A549 (cell line): ENCODE results near the gene SLC25A48.

ENCODE experiments used
- CEBPB ChIP-seq, 2 experiments: fragments of >200 bp in 1 of 2; sonication (Bioruptor Twin) in 1 of 2; formaldehyde crosslinking in 1 of 2; IDR thresholded peaks; 2 replicates each; pipeline ENCODE4 v1.6.1; 2012 to 2016
- CHD2 ChIP-seq: fragments of 150-350 bp; IDR thresholded peaks from 2 replicates; pipeline ENCODE4 v1.6.1; 2014; ENCODE audit warnings: low read length; ENCODE audit not compliant: partially characterized antibody
- FOSL2 ChIP-seq, 2 experiments: fragments of 450-650 bp in 1 of 2; fragments of >200 bp in 1 of 2; sonication (Bioruptor Twin) in 1 of 2; formaldehyde crosslinking; IDR thresholded peaks; 2 replicates each; pipeline versions ENCODE4 v1.5.0 to v1.6.1; 2016 to 2020; ENCODE audit warnings: mild to moderate bottlenecking in 1 of 2, moderate library complexity in 1 of 2
- HOXB13 ChIP-seq: fragments of 250-450 bp; sonication (Bioruptor Pico); IDR thresholded peaks from 2 replicates; pipeline ENCODE4 v1.5.0; 2020; ENCODE audit warnings: low read depth, mild to moderate bottlenecking, moderate library complexity
- HOXB5 ChIP-seq: fragments of 250-450 bp; sonication (Bioruptor Pico); IDR thresholded peaks from 2 replicates; pipeline ENCODE4 v1.5.0; 2020; ENCODE audit warnings: mild to moderate bottlenecking, moderate library complexity
- JUN ChIP-seq, 2 experiments: fragments of >200 bp; sonication (Bioruptor Twin); formaldehyde crosslinking; IDR thresholded peaks; 2 replicates in 1 of 2; 3 replicates in 1 of 2; pipeline ENCODE4 v1.6.1; 2016 to 2017
- PHF8 ChIP-seq: fragments of 200-600 bp; sonication (generic); IDR thresholded peaks from 2 replicates; pipeline ENCODE4 v1.6.1; 2016; ENCODE audit warnings: low read depth, mild to moderate bottlenecking, antibody characterized with exemption, moderate library complexity, borderline replicate concordance
- POLR2A ChIP-seq: IDR thresholded peaks from 2 replicates; pipeline ENCODE4 v1.6.1; 2012; ENCODE audit warnings: mild to moderate bottlenecking, low read length
- POLR2AphosphoS2 ChIP-seq: conservative IDR thresholded peaks from 2 replicates; pipeline ENCODE4 v1.6.1; 2012; ENCODE audit warnings: low read length, improper control_type of control experiment, inconsistent platforms
- RAD21 ChIP-seq, 2 experiments: fragments of >200 bp in 1 of 2; sonication (Bioruptor Twin) in 1 of 2; formaldehyde crosslinking in 1 of 2; IDR thresholded peaks in 1 of 2; conservative IDR thresholded peaks in 1 of 2; 2 replicates in 1 of 2; 3 replicates in 1 of 2; pipeline ENCODE4 v1.6.1; 2012 to 2018; ENCODE audit warnings: inconsistent platforms in 1 of 2
- RCOR1 ChIP-seq: fragments of 150-350 bp; IDR thresholded peaks from 2 replicates; pipeline ENCODE4 v1.6.1; 2014; ENCODE audit warnings: antibody characterized with exemption, low read length, low read depth
- RNF2 ChIP-seq: fragments of 200-600 bp; sonication (generic); IDR thresholded peaks from 2 replicates; pipeline ENCODE4 v1.6.1; 2016; ENCODE audit warnings: low read depth, mild to moderate bottlenecking, antibody characterized with exemption, moderate library complexity, borderline replicate concordance
- TF ChIP-seq, protein P1 (sequence below): fragments of >200 bp; sonication (Bioruptor Twin); formaldehyde crosslinking; IDR thresholded peaks from 3 replicates; pipeline ENCODE4 v1.5.1; 2016
- TF ChIP-seq, protein P2 (sequence below): IDR thresholded peaks from 2 replicates; pipeline ENCODE4 v1.6.1; 2012; ENCODE audit warnings: low read depth, borderline replicate concordance

DNA sequence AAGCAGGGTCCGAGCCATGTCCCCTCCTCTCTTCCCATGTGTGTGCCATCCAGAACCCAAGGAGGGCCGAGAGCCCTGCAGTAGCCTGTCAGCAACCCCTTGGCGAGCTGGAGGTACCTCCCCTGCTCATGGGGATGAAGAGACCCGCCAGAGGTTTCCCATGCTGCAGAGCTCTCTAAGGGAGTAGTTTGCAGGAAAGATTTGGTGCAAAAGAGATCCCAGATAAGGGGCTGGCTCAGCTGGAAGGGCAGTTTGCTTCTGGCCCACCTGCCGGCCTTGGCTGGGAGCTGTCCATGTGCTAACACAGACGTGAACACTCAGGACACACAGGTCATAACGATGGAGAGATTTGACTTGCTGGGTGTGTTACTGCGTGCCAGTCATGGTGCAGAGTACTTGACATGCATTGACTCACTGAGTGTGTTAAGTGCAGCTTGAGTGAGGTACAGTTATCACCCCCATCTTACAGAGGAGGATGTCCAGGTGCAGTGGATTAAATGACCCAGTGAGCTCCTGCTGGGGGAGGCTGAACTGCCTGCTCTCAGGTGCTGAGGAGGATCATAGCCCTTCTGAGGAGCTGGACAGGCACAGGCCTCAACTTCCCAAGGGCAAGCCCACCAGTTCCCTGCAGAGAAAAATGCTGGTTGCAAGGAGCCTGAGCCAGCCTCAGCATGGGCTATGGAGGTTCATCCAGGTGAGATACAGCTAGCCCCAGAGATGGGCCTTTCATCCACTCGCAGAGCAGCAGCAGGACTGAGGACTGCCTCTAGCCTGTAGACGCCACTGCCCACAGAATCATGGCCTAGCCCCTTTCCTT is 6.3 kb upstream of the SLC25A48 start:
- TF ChIP-seq, protein P1, sequence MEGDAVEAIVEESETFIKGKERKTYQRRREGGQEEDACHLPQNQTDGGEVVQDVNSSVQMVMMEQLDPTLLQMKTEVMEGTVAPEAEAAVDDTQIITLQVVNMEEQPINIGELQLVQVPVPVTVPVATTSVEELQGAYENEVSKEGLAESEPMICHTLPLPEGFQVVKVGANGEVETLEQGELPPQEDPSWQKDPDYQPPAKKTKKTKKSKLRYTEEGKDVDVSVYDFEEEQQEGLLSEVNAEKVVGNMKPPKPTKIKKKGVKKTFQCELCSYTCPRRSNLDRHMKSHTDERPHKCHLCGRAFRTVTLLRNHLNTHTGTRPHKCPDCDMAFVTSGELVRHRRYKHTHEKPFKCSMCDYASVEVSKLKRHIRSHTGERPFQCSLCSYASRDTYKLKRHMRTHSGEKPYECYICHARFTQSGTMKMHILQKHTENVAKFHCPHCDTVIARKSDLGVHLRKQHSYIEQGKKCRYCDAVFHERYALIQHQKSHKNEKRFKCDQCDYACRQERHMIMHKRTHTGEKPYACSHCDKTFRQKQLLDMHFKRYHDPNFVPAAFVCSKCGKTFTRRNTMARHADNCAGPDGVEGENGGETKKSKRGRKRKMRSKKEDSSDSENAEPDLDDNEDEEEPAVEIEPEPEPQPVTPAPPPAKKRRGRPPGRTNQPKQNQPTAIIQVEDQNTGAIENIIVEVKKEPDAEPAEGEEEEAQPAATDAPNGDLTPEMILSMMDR = no peak
- TF ChIP-seq HOXB13 (CRISPR knock-in tag) (no peak), HOXB5 (CRISPR knock-in tag) (no peak), CEBPB (IDR thresholded peaks at IDR 0.05) (no peak), FOSL2 (IDR thresholded peaks at IDR 0.05) (no peak), FOSL2 (CRISPR knock-in tag; IDR thresholded peaks at IDR 0.05) (no peak), RNF2 (no peak), JUN (IDR thresholded peaks at IDR 0.05) (no peak), POLR2A (no peak), CHD2 (no peak), RCOR1 (no peak), RAD21 (conservative IDR thresholded peaks at IDR 0.05 in 1 of 2, IDR thresholded peaks at IDR 0.05 in 1 of 2) (no peak), POLR2AphosphoS2 (no peak), PHF8 (no peak)
- TF ChIP-seq, protein P2, sequence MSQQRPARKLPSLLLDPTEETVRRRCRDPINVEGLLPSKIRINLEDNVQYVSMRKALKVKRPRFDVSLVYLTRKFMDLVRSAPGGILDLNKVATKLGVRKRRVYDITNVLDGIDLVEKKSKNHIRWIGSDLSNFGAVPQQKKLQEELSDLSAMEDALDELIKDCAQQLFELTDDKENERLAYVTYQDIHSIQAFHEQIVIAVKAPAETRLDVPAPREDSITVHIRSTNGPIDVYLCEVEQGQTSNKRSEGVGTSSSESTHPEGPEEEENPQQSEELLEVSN = no peak
